Bronchial epithelial cell (primary cell): ENCODE data around the gene ISCA2. TPM values are rescaled to one million over a fixed set of nuclear protein-coding genes. Genes with fewer than 3 reads are reported as not detected.
A peak's percentile ranks its signal among the peaks of the same experiment; 100 is the strongest.
"Not testable (repeated sequence)": the region's sequence is repeated elsewhere in the genome, so short reads cannot be mapped to it uniquely, and the experiment has no call there.

ENCODE experiments used
- DNase-seq: peaks from one replicate; pipeline ENCODE4 v3.0.0-alpha.2; 2010; ENCODE audit warnings: low read depth
- FAIRE-seq: peaks from 2 replicates; lab custom pipeline; 2011; peaks lifted over from hg19 to GRCh38; lab: Jason Lieb, UNC
- H3K27me3 ChIP-seq: 2 replicates; pipeline ENCODE4 v1.5.1; 2011; ENCODE audit warnings: low read length; ENCODE audit not compliant: control insufficient read depth, insufficient read depth
- H3K36me3 ChIP-seq: 2 replicates; pipeline ENCODE4 v1.5.1; 2011; ENCODE audit warnings: low read length; ENCODE audit not compliant: control insufficient read depth, insufficient read depth
- H3K4me3 ChIP-seq: 2 replicates; pipeline ENCODE4 v1.5.1; 2011; ENCODE audit warnings: mild to moderate bottlenecking, low read depth, low read length, control low read depth
- total RNA-seq: library from RNA; depleted of rRNA; stranded (reverse); fragments of >200 nt; gene quantifications from 2 replicates; pipeline ENCODE4 v1.2.1, GENCODE V29; 2014
- TF ChIP-seq, protein P1 (sequence below): IDR thresholded peaks from 2 replicates; pipeline ENCODE4 v1.5.1; 2011; ENCODE audit warnings: mild to moderate bottlenecking, moderate library complexity, low read length, control low read depth, inconsistent platforms; ENCODE audit not compliant: insufficient read depth, severe bottlenecking

Gene ISCA2
- total RNA-seq, 1 donor from 2014 or later: 11.3 TPM

GRCh38 chr14:74531467-74531866 is 37.9 kb downstream of the ISCA2 start:
- Histone ChIP-seq H3K27me3 (no peaks in the 10 kb centered on the region), H3K36me3 (peaks cover 1% of the 10 kb centered on the region), H3K4me3 (no peak overlapping the region)
- TF ChIP-seq, protein P1, sequence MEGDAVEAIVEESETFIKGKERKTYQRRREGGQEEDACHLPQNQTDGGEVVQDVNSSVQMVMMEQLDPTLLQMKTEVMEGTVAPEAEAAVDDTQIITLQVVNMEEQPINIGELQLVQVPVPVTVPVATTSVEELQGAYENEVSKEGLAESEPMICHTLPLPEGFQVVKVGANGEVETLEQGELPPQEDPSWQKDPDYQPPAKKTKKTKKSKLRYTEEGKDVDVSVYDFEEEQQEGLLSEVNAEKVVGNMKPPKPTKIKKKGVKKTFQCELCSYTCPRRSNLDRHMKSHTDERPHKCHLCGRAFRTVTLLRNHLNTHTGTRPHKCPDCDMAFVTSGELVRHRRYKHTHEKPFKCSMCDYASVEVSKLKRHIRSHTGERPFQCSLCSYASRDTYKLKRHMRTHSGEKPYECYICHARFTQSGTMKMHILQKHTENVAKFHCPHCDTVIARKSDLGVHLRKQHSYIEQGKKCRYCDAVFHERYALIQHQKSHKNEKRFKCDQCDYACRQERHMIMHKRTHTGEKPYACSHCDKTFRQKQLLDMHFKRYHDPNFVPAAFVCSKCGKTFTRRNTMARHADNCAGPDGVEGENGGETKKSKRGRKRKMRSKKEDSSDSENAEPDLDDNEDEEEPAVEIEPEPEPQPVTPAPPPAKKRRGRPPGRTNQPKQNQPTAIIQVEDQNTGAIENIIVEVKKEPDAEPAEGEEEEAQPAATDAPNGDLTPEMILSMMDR: peak; percentile 36
- DNase-seq: peak; percentile 44
- FAIRE-seq: peak; percentile 64

GRCh38 chr14:74532246-74532645 is 38.7 kb downstream of the ISCA2 start:
- TF ChIP-seq, protein P1: no peak
- FAIRE-seq: no peak
- no peak for DNase-seq
- Histone ChIP-seq H3K27me3 (no peaks in the 10 kb centered on the region), H3K36me3 (peaks cover 1% of the 10 kb centered on the region), H3K4me3 (no peak overlapping the region)

DNA sequence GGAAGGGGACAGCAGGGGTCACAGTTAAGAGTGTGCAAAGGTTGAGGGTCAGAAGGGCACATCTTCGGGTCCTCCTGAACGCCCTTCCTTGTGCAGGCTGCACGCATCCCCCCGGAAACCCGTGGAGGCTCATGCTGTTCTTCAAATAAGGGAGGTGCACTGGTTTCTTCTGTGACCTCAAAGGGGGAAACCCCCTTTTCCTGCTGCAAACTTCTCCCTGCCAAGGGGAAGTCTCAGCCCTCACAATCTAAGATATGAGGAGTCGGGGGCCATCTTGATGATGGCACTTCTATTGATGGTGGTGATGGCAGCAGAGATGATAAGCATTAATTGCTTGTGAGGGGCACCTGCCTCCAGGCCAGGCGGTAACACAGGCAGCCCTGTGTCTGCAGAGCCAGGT is 40.0 kb downstream of the ISCA2 start:
- Histone ChIP-seq H3K27me3 (no peaks in the 10 kb centered on the region), H3K4me3 (no peak overlapping the region), H3K36me3 (peaks cover 1% of the 10 kb centered on the region)
- TF ChIP-seq, protein P1: no peak
- FAIRE-seq (no peak), DNase-seq (no peak)

DNA sequence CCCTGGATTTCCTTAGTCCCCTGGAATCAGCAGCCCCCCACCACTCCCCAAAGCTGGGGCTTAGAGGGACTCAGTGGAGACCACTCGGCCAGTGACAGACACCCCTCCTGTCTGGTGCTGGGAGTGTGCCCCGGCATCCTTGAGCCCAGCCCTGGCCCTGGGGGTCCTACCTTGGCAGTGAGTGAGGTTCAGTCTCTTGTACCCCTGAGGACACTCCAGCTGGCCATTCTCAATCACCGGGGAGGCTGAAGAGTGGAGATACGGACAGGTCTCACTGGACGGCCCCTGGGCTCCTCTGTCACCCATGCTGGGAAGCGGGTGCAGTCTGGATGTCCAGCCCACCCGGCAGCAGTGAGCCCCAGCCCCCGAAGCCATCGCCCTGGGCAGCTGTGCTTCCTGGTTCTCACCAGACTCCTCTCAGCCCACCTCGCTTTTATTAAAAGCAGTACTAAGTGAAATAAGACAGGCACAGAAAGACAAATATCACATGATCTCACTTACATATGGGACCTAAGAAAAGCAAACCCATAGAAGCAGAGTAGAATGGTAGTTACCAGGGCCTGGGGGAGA is 42.3 kb downstream of the ISCA2 start:
- no peak for FAIRE-seq
- peaks cover 1% of the 10 kb centered on the region for H3K36me3 ChIP-seq
- TF ChIP-seq, protein P1: no peak
- DNase-seq: no peak
- no peak overlapping the region for H3K4me3 ChIP-seq
- H3K27me3 ChIP-seq: no peaks in the 10 kb centered on the region

- FAIRE-seq, H3K4me3 ChIP-seq, H3K36me3 ChIP-seq, H3K27me3 ChIP-seq, DNase-seq: not testable (repeated sequence)
Observed at GRCh38 chr14:74536336-74536735, 42.8 kb downstream of the ISCA2 start.

DNA sequence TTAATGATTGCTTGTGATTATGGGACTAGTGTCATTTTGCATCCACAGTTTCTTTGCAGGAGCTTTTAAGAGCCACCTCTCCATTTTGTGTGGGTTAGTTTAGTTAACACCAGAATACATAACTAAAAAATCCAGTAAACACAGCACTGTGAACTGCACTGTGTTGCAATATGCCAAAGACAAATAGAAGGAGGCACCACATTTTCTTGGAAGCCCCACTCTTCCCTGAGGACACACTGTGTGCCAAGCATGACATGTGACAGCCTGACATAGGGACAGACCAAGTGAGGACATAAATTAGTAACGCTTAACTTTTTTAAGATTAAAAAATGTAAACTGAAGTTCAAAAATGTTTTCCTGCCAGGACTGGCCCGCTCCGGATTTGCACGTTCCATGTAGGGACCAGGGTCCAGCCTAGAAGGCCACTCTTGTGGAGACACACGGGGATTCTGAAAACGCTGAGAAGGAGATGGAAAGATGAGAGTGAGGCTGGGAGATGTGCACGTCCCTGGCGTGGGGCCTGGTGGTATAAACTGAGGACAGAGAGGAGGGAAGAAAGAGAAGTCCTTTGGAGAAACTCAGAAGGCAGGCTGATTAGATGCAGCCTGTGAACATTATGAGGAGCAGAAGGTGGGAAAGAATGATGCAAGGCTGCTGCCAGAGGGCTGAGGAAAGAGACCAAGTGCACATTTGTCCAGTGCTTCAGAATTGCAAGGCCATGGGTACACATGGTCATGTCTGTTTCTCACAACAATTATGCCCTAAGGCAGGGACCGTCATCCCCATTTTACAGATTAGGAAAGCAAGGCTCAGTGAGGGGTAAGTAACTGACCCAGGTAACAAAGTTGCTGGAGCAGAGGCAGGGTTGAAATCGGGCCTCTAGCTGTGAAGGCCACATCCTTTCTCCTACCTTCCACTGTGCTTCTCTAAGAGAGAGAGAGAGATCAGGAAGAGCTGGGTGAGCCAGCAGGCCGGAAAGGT is 45.1 kb downstream of the ISCA2 start:
- TF ChIP-seq, protein P1: no peak
- DNase-seq: no peak
- peak; percentile 83 for FAIRE-seq
- Histone ChIP-seq H3K27me3 (no peaks in the 10 kb centered on the region), H3K36me3 (no peaks in the 10 kb centered on the region), H3K4me3 (no peak overlapping the region)
